Glomerular endothelial cell (primary cell): Measurements from ENCODE around the gene PCBD2. TPM values are rescaled to one million over a fixed set of nuclear protein-coding genes. Genes with fewer than 3 reads are reported as not detected.
"Not testable (repeated sequence)": the region's sequence is repeated elsewhere in the genome, so short reads cannot be mapped to it uniquely, and the experiment has no call there.

ENCODE experiments used
- DNase-seq: peaks from one replicate; pipeline ENCODE4 v3.0.0-alpha.2; 2011; ENCODE audit warnings: low read depth, low spot score; ENCODE audit errors: extremely low read depth
- total RNA-seq: library from RNA; depleted of rRNA; stranded (reverse); fragments of >200 nt; gene quantifications from 2 replicates; pipeline ENCODE4 v1.2.3, GENCODE V29; 2015

The PCBD2 gene
- total RNA-seq, 1 donor from 2014 or later = 6.5 TPM

GRCh38 chr5:134997015-134997414, 92.1 kb downstream of the PCBD2 start:
- DNase-seq = no peak

DNA sequence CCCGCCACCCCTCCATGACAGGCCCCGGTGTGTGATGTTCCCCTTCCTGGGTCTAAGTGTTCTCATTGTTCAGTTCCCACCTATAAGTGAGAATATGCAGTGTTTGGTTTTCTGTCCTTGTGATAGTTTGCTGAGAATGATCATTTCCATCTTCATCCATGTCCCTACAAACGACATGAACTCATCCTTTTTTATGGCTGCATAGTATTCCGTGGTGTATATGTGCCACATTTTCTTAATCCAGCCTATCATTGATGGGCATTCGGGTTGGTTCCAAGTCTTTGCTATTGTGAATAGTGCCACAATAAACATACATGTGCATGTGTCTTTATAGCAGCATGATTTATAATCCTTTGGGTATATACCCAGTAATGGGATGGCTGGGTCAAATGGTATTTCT, 93.1 kb downstream of the PCBD2 start:
- DNase-seq = not testable (repeated sequence)

- no peak for DNase-seq
Observed at GRCh38 chr5:135004376-135004775, 99.4 kb downstream of the PCBD2 start.

- DNase-seq = no peak
Observed at GRCh38 chr5:135005076-135005475, 100.1 kb downstream of the PCBD2 start.

GRCh38 chr5:135007305-135007704, 102.4 kb downstream of the PCBD2 start:
- no peak for DNase-seq

DNA sequence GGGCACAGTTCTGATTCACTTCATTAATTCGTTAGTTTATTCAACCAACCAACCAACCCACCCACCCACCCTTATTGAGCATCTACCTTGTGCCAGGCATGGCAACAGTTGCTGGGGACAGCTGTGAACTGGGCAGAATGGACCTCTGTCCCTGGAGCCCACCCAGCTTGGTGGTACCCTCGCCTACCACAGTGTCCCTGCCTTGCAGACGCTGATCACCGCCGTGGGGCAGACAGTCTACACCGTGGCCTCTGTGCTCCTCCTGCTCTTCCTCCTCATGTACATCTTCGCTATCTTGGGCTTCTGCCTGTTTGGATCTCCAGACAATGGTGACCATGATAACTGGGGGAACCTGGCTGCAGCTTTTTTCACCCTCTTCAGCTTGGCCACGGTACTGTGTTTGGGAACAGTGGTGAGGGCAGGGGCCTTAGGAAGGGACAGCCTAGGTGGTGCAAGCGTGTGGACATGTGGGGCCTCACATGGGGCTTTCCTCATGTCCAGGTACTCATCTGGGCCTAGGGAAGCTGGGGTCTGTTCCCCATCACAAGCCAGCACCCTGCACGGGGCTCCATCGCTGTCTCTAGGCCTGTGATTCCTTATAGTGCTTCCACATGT, 102.9 kb downstream of the PCBD2 start:
- DNase-seq = no peak

DNA sequence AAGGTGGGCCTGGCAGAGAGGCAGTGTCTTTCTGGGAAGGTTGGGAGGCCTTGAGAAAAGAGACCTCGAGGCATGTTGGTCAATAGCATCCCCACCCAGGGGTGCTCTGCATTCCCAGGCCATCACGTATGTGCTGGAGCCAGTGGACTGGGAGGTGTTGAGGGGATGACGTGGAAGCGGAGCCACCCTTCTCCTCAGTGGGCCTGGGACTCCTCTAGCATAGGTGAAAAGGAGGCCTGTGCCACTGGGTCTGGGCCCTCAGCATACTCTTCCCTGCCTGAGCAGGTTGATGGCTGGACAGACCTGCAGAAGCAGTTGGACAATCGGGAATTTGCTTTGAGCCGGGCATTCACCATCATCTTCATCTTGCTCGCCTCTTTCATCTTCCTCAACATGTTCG, 103.6 kb downstream of the PCBD2 start:
- DNase-seq = no peak

- no peak for DNase-seq
Observed at GRCh38 chr5:135008981-135009735, 104.2 kb downstream of the PCBD2 start.

DNA sequence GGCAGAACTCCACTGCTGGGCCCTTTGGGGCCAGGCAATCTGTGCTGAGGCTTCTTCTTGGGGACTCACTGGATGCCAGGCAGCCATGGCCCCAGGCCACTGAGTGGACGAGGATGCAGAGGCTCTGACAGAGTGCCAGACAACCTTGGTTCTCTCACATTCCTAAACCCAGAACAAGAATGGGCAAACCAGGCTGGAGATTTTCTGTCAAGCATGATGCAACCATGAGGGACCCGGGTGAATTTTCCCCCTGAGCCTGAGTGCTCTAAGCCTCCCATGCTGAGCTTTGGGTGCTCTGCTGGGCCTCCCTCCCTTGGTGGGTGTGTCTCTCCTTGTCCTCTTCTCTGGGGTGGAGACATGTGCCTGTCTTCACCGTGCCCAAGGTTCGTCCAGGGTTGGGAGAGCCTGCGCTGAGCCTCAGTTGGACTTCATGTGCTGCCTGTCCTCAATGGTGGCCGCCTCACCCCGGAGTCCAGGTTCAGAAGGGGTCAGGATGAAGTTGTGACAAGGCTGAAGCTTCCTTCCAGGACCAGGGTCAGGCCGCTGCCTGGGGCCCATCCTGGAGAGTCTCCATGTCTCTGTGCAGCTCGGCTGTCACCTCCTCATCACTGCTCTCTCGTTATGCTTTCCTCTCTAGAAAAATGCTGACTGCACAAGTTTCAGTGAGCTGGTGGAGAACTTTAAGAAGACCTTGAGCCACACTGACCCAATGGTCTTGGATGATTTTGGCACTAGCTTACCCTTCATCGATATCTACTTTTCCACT, 105.0 kb downstream of the PCBD2 start:
- DNase-seq = no peak

- no peak for DNase-seq
Observed at GRCh38 chr5:135010502-135011354, 105.8 kb downstream of the PCBD2 start.

DNA sequence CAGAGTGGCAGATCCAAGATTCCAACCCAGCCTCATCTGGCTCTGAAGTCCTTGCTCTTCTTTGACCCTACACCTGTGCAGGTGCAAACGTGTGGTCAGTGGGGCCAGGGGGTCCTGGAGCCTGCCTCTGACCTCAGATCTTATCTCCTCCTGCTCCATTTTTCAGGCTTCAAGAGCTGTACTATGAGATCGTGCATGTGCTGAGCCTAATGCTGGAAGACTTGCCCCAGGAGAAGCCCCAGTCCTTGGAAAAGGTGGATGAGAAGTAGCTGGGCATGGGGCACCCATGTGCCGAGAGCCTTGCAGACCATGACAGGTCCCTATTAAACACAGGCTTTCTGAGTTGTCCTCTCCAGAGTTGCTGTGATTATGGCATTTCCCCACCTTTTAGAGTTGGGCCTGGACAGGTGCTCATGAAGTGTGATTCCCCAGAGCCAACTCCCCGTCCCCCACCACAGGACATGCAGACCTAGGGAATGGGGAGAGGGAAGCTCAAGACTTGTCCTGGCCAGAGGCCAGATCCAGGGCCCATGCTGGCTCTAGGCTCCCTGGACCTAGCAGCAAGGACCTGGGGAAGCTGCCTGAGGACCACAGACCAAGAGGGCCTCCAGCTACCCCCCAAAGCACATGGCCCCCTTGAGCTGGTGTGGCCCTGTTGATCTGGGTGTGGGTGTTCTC, 106.6 kb downstream of the PCBD2 start:
- DNase-seq = no peak

DNA sequence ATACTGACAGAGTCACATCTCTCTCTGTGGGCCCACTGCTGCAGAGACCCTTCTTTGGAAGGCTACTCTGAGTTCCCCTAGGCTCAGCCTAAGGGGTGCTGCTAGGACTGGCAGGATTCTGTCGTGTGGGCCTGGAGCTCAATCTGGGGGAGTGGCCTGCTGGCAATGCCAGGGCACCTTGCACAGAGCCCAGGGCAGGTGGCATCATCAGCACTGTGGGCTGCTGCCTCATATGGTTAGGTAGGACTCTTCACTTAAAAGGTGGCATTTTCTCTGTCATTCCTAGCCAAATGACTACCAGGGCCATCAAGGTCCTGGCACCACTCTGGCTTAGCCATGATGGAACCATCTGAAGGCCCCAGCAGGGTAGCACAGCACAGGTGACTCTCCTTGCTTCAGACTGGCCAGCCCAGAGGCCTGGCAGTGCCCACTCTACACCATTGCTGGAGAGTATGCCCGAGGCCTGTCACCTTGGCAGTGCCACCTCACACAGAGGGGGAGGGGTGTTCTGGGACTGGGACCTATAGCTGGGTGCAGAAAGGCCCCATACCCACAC, 107.2 kb downstream of the PCBD2 start:
- DNase-seq = no peak

Other genes starting within 250 kb of the PCBD2 start
- 31.0 and 39.1 TPM in 2 replicates for gene CAMLG, start 166.6 kb upstream of the PCBD2 start, total RNA-seq
- 20.8 and 39.7 TPM in 2 replicates for gene DDX46, start 146.4 kb upstream of the PCBD2 start, total RNA-seq
- 65.5 and 71.4 TPM in 2 replicates for gene C5orf24, start 59.2 kb upstream of the PCBD2 start, total RNA-seq
- 39.2 and 55.4 TPM in 2 replicates for gene TXNDC15, start 30.8 kb upstream of the PCBD2 start, total RNA-seq
- not detected in 2 replicates for gene CATSPER3, start 62.8 kb downstream of the PCBD2 start, total RNA-seq
- gene PITX1, start 129.1 kb downstream of the PCBD2 start, total RNA-seq = not detected in 2 replicates